Activated T-cell treated with anti-CD3 and anti-CD28 coated beads for 48 hours (primary cell): ENCODE measurements around the gene EDNRB.
"Not testable (repeated sequence)": the region's sequence is repeated elsewhere in the genome, so short reads cannot be mapped to it uniquely, and the experiment has no call there.

Source experiments
- DNase-seq: peaks from one replicate; pipeline ENCODE4 v3.0.0-alpha.2; 2020; ENCODE audit warnings: low read depth

EDNRB gene

GRCh38 chr13:77896536-77896935 lies 22.1 kb downstream of the EDNRB start:
- DNase-seq: no peak

DNA sequence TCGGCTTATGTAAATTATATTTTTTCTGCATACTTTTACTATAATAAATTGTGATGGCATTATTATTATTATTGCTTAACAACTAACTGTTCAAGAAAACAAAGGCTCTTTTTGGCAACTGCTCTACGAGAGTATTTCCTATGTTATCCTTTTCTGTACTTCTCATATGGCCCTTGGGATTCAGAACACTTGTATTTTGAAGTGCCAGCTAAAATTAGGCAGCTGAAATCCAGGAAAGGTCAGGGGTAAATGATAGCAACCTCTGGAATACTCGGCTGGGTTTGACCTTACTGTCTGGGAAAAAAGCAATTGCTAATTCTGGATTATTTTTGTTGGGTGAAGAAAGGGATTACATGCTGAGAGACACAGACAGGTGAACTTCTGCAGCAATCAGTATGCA lies 23.9 kb downstream of the EDNRB start:
- DNase-seq: no peak

DNA sequence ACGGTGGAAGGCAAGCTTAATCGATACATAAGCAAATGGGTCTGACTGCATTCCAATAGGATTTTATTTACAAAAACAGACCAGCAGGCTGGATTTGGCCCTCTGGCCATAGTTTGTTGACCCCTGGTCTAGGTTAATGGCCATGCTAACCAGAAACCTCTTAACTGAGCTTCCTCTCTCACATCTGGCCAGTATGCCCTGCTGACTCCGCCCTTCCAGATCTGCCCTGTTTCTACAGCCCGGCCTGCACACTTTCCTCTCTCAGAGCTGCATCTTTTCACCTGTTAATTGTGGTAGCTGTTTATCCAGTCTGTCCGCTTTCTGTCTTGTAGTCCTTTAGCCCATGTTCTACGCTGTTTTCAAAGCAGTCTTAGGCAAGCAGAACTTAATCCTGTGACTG lies 25.6 kb downstream of the EDNRB start:
- DNase-seq: no peak

DNA sequence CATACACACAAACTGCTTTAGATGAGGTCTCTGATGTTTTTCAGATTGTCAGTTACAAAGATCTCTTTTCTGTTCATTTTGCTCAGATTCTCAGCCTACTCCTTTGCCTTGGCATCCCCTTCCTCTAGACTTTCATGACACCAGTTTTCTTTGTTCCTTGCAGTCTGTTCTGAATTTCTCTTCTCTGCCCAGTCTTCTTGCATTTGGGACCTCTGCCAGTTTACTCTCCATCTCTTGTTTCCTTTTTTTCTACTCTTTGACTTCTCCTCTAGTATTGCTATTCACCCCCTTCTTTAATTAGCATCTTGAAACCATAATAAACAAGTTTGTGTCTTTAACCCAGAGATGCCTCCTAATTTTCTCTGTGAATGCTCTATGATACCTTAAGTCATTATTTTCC lies 26.1 kb downstream of the EDNRB start:
- no peak for DNase-seq

DNA sequence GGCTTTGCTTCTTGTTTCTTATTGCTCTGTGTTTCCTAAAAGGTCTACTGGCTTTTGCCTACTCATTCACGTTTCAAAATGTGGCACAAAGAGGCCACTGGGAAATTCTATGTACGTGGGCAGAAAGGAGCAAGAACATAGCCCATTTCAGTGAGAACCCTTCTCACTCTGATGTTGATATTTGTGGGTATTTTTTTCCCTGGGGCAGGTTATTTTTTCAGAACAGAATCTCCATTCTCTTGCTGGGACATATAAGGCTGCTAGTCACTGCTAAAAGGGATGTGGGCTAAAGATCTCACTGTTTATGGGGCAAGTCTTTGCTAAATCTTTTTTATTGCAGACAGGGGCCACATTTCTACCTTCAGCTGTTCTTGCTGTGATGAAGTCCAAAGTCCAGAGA lies 27.1 kb downstream of the EDNRB start:
- no peak for DNase-seq

GRCh38 chr13:77891041-77891440 lies 27.6 kb downstream of the EDNRB start:
- DNase-seq: no peak

GRCh38 chr13:77883328-77883727 lies 35.3 kb downstream of the EDNRB start:
- DNase-seq: no peak

DNA sequence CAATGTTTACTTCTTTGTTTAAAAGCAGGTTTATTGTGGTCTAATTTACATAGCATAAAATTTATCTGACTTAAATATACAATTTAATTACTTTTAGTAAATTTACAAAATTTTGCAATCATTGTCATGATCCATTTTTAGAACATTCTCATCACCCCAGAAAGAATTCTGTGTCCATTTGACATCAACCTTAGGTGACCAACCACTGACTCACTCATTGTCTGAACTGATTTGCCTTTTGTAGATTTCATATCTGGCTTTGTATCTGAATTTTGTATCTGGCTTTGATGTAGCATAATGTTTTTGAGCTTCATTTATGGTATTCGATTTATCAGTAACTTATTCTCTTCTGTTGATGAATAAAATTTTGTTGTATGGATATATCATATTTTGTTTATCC lies 40.4 kb downstream of the EDNRB start:
- no peak for DNase-seq

GRCh38 chr13:77876176-77876575 lies 42.5 kb downstream of the EDNRB start:
- DNase-seq: no peak

- DNase-seq: no peak
Measured at GRCh38 chr13:77874406-77874805, 44.2 kb downstream of the EDNRB start.

DNA sequence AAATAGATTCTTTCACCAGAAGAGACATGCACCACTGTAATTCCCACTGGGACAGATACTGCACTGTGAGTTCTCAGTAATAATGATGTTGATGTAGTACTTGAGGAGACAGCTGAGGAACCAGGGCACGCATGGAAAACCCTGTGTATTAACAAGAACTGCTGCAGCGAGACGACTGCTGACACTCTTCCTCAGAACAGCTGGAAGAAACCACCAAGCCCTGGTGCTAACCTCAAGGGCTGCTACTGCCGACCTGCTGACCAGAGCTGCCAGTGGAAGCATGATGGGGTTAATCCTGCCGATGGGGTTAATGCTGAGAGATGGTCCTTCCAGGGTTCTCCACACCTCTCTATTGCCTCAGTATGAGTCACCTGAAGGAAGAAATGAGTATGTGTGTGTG lies 45.6 kb downstream of the EDNRB start:
- DNase-seq: no peak

DNA sequence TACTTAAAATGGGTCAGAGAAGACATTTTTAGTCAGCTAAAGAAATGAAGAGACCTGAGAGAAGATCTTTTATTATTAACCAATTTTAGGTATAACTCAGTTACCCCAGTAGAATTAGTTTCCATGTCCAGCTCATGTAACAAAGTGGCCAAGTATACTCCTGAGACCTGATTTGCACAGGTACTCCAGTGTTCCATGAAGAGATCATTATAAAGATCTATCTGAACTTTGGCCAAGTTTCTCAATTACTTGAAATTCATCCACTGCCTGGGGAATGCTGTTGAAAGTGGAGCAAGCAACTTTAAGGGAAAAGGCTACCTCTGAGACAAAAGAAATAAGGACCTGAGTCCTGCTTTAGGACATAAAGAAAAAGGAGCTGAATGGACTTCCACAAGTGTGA lies 47.0 kb downstream of the EDNRB start:
- DNase-seq: no peak

- no peak for DNase-seq
Measured at GRCh38 chr13:77868717-77869116, 49.9 kb downstream of the EDNRB start.

DNA sequence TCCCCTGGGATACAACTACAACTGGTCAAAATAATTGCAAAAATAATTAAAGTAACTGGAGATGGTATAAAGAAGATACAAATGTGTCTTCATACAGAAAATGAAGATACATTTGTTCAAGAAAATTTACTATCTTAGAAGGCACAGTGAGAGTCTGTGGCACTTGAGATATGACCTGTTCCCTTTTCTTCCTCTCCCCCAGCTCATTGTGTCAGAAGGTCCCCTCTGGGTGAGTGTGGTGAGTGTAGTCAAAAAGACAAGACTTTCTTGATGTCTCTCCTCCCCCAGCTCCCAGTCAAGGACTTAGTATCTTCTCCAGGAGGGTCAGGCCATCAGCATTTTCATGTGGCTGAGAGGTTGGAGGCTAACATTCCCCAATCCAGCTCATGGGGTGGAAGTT lies 51.7 kb downstream of the EDNRB start:
- DNase-seq: no peak

DNA sequence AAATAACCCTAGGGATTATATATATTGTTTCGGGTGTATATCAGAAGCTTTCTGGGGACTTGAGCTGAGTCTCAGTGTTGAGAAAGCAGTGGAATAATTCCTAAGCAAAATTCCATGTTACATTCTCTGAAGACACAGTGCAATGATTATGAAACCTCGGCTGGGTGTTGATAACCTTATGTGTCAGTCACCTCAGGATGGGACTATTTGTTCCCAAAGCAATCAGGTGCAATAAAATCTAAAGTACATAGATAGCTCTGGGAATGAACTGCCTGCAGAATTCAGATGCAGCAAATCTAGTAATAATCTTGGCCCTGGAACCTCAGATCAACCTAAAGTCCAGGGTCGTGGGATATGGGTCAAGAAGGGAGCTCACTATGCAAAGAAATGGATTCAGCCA lies 53.0 kb downstream of the EDNRB start:
- no peak for DNase-seq

GRCh38 chr13:77863144-77863543 lies 55.5 kb downstream of the EDNRB start:
- DNase-seq: no peak

DNA sequence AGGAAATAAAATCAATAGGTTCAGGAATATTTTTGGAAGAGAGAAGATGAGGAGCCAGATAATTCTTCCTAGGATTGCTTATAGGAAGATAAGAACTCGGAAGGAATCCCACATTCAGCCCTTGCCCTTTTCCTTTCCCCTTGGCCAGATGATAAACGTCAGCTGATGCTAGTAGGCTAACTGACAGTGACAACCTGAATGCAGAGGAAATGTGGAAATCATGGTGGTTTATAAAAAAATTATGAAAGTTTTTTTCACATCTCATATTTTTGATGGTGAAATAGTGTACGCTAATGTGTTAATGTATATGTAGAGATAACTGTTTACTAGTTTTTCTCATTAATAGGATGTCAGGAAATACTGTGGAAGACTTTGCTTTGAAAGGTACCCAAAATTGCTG lies 56.9 kb downstream of the EDNRB start:
- DNase-seq: no peak

DNA sequence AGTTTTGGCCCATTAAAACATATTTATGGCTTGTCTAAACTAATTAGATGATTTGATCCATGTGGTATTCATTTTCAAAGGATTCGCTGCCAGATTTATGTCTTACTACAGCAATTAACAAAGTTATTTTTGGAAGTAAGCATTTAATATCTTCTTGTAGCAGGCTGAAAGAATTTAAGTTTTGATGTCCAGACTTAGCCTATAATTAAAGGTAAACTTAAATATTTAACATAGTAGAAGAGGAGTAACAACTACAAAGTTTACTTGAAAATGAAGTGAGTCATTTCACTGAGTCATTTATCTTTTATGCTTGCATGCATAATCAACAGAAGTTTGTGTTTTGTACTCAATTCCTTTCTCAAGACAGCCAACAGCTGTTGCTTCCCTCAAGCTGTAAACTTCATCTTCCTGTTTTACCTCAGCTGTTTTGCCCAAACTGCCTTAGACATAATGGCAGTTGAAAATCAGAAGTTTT lies 58.1 kb downstream of the EDNRB start:
- no peak for DNase-seq

DNA sequence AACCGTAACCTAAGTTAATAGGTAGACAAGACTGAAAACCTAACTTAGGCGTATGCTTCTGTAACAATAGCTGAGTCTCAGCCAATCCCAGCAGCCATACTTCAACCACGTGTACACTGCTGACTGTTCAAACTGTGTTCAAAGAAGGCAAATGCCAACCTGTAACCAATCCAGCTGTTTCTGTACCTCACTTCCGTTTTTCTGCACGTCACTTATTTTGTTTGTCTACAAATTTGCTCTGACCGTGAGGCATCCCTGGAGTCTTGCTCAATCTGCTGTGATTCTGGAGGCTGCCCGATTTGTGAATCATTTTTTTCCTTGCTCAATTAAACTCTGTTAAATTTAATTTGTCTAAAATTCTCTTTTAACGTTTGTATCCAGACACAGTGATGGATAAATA lies 59.2 kb downstream of the EDNRB start:
- DNase-seq: no peak

DNA sequence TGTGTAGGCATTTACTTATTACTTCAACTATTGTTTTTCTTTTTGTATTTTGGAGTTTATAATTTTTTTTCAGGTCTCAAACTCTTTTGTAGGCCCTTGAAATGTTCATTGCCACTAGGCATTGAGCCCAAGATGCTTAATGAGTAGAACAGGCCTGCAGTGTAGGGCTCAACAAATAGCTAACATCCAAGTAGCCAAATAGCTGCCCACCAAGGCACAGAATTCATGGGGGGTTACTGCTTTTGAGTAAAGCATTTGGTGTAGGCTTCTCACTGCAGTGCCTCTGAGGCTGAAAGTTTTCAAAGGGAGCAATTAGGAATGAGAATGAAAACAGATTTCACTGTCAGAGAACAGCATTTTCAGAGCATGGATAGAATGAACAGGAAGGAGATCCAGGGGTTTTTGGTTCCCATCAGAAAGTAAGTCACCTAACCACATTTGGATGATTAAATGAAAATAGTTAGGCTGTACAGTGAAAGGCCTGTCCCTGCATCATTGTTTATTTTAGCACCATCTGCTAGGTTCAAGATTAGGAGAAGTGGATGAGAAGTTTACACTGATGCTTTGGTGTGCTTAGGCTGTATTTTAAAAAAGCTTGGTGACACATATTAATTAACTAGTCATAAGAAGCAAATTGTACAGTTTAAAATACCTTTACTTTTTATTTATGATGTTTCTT lies 61.0 kb downstream of the EDNRB start:
- no peak for DNase-seq

DNA sequence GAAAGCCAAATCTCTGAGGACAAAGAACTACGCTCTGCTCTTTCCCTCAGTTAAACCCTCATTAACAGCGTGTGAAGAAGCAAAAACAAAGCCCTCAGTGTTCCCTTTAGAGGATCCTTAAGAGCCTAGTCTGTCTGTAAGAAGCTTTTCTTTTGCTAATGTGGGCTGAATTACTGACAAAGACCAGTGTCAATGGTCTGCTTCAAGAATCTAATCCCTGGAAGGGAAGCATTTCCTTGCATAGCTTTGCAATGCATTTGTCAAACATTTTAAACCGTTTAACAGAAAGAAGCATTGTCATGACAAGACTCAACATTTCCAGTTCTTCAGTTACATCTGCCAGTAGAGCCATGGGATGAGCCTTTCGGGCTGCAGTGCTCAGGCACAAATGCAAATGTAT lies 64.9 kb downstream of the EDNRB start:
- no peak for DNase-seq

DNA sequence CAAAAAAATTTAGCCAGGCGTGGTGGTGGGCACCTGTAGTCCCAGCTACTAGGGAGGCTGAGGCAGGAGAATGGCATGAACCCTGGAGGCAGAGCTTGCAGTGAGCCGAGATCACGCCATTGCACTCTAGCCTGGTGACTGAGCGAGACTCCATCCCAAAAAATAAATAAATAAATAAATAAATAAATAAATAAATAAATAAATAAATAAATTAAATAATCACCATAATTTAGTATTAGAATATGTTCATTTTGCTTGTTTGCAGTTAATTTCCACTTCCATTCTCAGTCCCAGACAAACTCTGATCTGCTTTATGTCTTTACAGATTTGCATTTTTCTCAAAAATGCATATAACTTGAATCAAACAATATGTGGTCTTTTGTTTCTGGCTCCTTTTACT lies 70.6 kb downstream of the EDNRB start:
- not testable (repeated sequence) for DNase-seq

GRCh38 chr13:77846173-77846572 lies 72.5 kb downstream of the EDNRB start:
- DNase-seq: no peak
